Left renal pelvis (tissue), 4 donors: ENCODE measurements around the gene LNX1. TPM values are rescaled to one million over a fixed set of nuclear protein-coding genes. Genes with fewer than 3 reads are reported as not detected.
"Not testable (repeated sequence)": the region's sequence is repeated elsewhere in the genome, so short reads cannot be mapped to it uniquely, and the experiment has no call there.

Source experiments
- DNase-seq, 4 donors: peaks; one replicate each; pipeline ENCODE4 v3.0.0-alpha.2; 2013; ENCODE audit warnings: low read depth in 4 of 4, low spot score in 3 of 4
- polyA plus RNA-seq, 4 donors: library from polyadenylated mRNA; unstranded; fragments of 120-200 nt; gene quantifications; one replicate each; pipeline ENCODE4 v1.2.1, GENCODE V29; 2013; ENCODE audit not compliant: insufficient read length in 4 of 4

The LNX1 gene
- polyA plus RNA-seq, 4 donors: 4.4 to 19.4 (median 16.8) TPM

GRCh38 chr4:53421791-53422190 lies 169.5 kb downstream of the LNX1 start:
- DNase-seq: no peak

- no peak for DNase-seq
These were observed 172.1 kb downstream of the LNX1 start for GRCh38 chr4:53419208-53419607.

GRCh38 chr4:53409479-53409878 lies 181.8 kb downstream of the LNX1 start:
- not testable (repeated sequence) for DNase-seq

Other genes starting within 250 kb of the LNX1 start
- gene SCFD2, start 225.4 kb downstream of the LNX1 start, polyA plus RNA-seq: 10 to 100 TPM; 12.7 to 14.2 (median 13.5) TPM
- gene FIP1L1, start 213.8 kb downstream of the LNX1 start, polyA plus RNA-seq: 100 to 1,000 TPM in 2 of 4 donors, 10 to 100 TPM in 2; 70.5 to 112 (median 98.2) TPM